Activated CD4-positive, alpha-beta T cell treated with anti-CD3 and anti-CD28 coated beads, Interleukin-10, Interleukin-2, amounts not matched to agents 100 ng/mL and 50 ng/mL, durations not matched to agents 16 hours and 8 hours (primary cell): Measurements from ENCODE around the gene ASIC3.

Experiments
- DNase-seq: peaks from one replicate; pipeline ENCODE4 v3.0.0-alpha.2; 2020

ASIC3 gene

GRCh38 chr7:151074817-151075661, 26.7 kb downstream of the ASIC3 start:
- no peak for DNase-seq

GRCh38 chr7:151075662-151075971, 27.3 kb downstream of the ASIC3 start:
- DNase-seq, result no peak

GRCh38 chr7:151075978-151076426, 27.7 kb downstream of the ASIC3 start:
- DNase-seq, result no peak

GRCh38 chr7:151076863-151077704, 28.8 kb downstream of the ASIC3 start:
- DNase-seq, result no peak

- no peak for DNase-seq
Observed at GRCh38 chr7:151077705-151078232, 29.4 kb downstream of the ASIC3 start.

DNA sequence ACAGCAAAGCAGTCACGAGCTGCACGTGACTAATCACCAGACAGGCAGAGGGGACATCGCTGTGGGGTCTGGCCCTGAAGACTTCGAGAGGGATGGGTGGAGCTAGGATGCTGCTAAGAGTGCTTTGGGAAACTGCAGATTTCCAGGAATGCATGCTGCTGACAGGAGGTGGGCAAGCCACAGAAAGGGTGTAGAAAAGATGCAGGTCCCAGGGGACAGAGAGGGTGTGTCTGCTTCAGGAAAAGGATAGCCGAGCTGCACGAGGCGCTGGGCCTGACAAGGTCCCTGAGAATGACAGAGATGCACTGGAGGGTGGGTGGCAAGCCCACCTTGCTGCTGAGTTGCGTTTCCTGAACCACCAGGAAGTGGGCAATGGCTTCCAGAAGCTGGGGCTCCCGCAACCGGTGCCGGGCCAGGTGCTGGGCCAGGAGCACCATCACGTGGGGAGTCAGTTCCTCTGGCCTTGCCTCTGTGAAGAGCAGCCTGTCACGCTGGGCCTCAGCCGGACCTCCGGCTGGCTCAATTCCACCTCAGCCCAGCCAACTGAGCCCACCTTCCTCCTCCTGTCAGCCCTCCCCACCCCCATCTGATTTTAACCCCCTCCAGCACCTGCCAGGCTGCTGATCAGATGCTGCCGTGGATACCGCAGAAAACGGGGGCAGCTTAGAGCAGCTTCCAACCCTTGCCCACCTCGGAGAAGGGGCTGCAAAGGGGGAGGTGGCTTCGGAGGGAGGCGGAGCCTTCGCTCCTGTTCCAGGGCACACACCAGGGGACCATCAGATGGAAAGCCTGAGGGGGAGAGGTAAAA, 30.1 kb downstream of the ASIC3 start:
- no peak for DNase-seq

DNA sequence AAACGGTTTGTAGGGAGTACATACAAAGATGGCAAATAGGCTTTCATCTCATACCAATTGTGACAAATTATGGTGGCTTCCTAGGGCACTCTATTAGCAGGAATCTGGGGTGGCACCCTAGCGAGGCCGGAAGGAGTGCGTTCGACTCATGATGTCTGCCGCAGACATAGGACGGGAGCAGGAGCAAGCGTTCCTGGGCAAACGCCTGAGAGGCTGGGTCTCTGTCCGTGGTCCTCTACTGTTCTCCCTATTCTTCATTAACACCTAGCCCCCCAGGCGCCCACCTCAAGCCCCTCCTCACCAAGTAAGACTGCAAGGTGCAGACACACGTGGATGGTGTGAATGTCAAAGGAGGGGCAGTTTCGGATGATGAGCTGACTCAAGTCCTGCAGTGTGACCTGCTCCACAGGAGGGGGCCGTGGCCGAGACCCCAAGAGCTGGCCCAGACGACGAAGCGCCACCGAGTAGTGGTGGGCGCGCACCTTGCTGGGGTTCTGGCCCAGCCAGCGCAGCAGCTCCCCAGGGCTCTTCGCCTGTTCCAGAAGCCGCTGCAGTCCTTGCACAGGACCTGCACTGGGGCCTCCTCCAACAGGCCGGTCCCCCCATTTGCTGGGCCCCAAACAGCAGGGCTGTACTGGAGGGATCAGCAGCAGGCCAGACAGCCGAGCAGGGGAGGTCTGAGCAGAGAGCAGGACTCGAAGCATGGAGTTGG, 31.0 kb downstream of the ASIC3 start:
- no peak for DNase-seq

- no peak for DNase-seq
Observed at GRCh38 chr7:151080067-151080521, 31.8 kb downstream of the ASIC3 start.

DNA sequence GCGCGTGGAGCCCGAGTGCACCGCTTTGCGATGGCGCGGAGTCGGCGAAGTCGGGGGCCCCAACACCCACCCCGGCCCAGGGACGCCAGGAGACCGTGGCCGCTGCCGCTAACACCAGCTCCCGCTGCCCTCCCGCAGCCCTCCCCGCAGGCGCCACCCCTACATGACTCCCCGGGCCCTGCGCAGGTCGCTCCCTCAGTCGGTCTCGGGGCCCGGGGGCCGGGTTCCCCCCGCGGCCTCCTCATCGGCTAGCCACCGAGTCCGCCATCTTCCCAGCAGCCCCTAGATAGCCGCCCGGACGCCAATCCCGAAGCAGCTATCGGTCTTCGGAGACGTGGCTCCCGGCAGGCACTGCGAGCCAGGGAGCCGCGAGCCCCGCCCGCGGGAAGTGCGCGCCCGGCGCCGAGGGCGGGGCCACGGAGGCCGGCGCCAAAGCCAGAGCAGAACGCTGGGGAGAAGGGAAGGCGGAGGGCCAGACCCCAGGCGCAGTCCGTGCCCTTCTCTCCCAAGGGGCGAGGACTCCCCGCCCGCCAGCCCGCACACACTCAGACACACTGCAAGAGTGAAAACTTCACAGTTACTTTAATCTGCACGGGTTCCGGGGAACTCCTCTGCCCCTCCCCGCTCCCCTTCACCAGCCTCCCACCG, 32.3 kb downstream of the ASIC3 start, which contains the start of gene FASTK:
FASTK (minus strand) TSS at position 288 of the 648 bp plus-strand sequence; CDS start at position 245, 43 bp downstream.
- DNase-seq, result peak; percentile 94

DNA sequence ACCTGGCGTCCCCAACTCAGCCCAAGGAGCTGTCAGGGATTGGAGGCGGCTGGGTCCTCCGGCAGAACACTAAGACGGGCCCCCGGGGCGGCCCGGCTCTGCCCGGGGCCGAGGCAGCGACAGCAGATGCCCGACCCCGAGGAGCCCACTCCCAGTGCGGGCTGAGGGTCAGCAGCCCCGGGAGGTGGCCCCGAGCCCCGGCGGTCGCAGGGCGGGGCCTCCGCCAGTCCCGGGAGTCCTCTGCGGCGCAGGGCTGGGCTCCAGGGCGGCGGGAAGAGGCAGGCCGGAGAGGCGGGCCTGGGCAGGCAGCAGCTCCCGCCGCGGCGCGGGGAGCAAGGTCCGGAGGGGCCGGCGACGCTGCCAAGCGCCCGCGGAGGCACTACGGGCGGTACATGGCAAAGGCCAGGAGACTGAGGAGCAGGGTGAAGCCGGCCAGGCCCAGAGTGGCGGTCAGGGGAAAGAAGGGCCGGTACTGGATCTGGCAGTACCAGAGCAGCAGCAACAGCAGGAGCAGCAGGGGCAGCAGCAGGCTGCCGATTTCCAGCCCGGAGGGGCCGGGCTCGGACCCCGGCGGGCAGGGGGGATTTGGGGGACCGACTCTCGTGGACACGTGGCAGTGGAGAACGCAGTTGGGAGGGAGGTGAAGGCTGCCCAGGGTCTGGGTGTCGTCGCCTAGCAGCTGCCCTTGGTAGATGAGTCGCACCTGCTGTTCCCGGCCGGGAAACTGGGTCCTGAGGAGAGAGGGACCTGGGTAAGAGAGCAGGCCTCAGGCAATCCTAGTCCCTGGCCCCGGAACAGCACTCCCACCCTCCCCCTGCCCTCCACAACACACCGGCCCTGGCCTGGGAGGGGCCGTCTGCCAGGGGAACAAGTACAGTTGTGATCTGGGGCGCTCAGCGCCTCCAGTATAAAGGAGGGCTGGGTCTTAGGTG, 33.1 kb downstream of the ASIC3 start:
- DNase-seq, result no peak

- DNase-seq, result no peak
Observed at GRCh38 chr7:151082141-151083070, 34.1 kb downstream of the ASIC3 start.

DNA sequence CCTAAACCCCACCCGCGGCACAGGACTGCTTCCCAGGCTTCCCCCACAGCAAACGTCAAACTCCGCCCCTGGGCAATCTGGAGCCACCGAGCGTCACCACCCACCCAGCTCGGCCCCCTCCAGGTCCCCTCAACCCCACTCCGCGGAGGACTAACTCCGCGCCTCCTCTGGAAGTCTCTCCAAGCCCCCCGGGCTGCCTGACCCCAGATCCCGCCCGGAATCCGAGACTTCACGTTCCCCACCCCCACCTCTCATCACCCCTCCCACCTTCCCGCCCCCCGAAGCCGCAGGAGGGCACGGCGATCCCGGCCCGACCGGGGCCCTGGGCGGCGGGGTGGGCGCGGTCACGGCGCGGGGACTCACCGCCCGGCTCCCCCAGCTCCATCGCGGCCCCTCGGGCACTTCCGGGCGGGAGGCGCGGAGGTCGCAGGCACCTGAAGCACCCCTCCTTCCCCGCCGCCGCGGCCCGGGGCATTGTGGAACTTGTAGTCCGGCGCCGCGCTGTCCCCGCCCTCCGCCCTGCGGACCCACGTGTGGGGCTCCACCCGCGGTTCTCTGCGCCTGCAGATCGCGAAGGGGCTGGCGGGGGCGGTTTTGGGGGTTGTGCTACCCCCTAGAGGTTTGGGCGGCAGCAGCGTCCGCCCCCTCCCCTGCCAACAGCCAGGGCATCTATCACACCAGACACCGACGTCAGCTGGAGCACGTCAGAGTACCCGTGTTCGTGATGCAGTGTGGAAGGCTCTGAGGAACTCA, 34.9 kb downstream of the ASIC3 start, which contains the start of gene TMUB1:
TMUB1 (minus strand) TSS at position 423 of the 753 bp plus-strand sequence. CDS start 930 bp downstream, outside the sequence.
- DNase-seq, result peak; percentile 87

DNA sequence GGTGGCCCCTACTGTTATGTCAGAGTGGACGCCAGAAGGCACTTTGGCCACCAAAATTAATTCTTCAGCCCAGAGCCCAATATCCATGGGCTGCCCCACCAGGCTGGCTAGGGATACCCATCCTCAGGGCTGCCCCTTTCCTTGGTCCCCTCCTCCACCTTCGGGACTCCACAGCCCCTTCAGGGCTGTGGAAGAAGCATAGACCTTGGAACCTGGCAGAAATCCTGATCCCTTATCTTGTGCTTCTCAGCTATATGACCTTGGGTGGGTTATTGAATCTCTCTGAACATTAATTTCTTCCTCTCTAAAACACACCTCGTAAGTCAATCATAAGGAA, 35.5 kb downstream of the ASIC3 start:
- DNase-seq, result no peak

GRCh38 chr7:151085329-151085690, 37.0 kb downstream of the ASIC3 start:
- DNase-seq, result no peak

DNA sequence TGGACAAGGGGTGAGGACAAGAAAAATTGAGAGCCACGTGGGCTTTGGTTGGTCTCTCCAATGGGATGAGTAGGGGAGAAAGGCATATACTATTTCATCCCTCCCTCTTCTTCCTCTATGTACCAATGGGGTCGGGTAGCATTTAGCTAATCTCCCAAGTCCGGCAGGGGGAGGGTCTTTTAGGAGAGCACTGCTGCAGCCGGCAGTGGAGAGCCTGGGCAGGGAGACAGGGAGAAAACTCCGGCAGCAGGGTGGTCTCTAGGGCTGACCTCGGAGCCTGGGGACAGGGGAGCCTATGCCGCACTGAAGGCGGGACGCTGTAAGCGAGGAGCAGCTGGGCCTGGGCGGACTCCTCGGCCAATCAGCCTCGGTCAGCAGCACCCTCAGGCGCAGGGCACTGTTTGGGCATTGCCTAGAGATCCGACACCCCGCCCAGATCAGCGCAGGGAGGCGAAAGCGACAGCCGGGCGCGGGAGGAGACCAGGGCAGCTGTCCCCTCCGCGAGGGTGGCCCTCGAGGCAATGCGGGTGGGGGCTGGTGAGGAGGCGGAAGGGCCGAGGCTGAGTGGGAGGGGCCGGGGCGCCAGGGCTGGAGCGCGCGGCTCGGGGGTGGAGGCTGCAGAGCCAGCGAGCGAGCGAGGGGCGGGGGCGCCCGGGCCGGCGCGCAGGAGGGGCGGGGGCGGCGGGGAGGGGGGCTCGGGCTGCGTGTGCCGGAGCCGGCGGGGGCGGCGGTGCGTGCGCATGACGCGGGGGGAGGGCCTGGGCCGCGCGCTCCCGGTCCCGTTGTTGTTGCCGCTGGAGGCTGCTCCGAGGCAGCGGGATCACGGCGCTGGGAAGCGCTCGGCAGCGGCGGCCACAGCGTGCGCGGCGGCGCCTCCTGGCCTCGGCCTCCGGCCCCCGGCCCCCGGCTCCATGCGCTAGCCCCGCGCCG, 37.6 kb downstream of the ASIC3 start, which contains the start of gene AGAP3:
AGAP3 (plus strand) TSS at position 785 of the 930 bp plus-strand sequence. CDS start 267 bp downstream, outside the sequence.
- peak; percentile 75 for DNase-seq

GRCh38 chr7:151086802-151087244, 38.5 kb downstream of the ASIC3 start:
- peak; percentile 41 for DNase-seq
